ENCODE results near the gene TSC22D2. TPM values are rescaled to one million over a fixed set of nuclear protein-coding genes. Genes with fewer than 3 reads are reported as not detected.

The TSC22D2 gene
- total and polyA plus RNA-seq, 2 experiments from 2014 or later = 34.9 to 38.8 TPM

DNA sequence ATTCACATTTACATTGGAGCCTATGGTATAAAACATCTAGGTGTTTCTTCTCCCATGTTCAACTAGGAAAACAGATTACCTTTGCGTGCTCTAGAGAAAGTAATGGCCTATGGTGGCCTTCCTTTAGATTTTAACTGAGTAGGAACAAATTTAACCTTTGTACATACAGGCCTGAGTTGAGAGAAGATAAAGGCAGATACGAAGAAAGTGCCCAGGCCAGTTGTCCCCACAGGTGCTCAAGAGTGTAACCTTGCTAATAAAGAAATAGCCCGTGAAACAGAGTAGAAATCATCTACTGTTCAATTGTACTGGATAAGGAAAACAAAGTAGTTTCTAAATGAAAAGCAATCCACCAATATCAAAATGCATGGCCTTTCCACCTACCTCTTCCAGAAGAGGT is 6.8 kb upstream of the TSC22D2 start:
- WGBS (ENCODE audit: low lambda C conversion rate, missing lambda C conversion rate) = 60% methylated on average over 3 of the region's 3 CpGs
- H3K79me2 ChIP-seq = peaks cover 16% of the 10 kb centered on the region
- H3K9me3 ChIP-seq (ENCODE audit: low read depth) = no peaks in the 10 kb centered on the region
- H3K4me3 ChIP-seq = no peak overlapping the region
- peak overlapping the region; percentile 11 for H3K27ac ChIP-seq
- H3K4me1 ChIP-seq (ENCODE audit: insufficient read depth) = peaks cover 4% of the 10 kb centered on the region
- no peak overlapping the region for H2AFZ ChIP-seq
- H3K36me3 ChIP-seq (replicated peaks; ENCODE audit: insufficient read depth, low read depth) = no peaks in the 10 kb centered on the region
- DNase-seq (ENCODE audit: low spot score) = no peak
- no peaks in the 10 kb centered on the region for H3K27me3 ChIP-seq
- H3K9me2 ChIP-seq (replicated peaks; ENCODE audit: insufficient read depth) = no peaks in the 10 kb centered on the region
- TF ChIP-seq, protein P1, sequence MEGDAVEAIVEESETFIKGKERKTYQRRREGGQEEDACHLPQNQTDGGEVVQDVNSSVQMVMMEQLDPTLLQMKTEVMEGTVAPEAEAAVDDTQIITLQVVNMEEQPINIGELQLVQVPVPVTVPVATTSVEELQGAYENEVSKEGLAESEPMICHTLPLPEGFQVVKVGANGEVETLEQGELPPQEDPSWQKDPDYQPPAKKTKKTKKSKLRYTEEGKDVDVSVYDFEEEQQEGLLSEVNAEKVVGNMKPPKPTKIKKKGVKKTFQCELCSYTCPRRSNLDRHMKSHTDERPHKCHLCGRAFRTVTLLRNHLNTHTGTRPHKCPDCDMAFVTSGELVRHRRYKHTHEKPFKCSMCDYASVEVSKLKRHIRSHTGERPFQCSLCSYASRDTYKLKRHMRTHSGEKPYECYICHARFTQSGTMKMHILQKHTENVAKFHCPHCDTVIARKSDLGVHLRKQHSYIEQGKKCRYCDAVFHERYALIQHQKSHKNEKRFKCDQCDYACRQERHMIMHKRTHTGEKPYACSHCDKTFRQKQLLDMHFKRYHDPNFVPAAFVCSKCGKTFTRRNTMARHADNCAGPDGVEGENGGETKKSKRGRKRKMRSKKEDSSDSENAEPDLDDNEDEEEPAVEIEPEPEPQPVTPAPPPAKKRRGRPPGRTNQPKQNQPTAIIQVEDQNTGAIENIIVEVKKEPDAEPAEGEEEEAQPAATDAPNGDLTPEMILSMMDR (IDR thresholded peaks at IDR 0.05; ENCODE audit: poor library complexity) = no peak
- TF ChIP-seq EZH2phosphoT487 (IDR thresholded peaks at IDR 0.05; ENCODE audit: low read depth, severe bottlenecking, unreplicated experiment) (no peak), EZH2 (IDR thresholded peaks at IDR 0.05; ENCODE audit: borderline replicate concordance) (no peak)
- H3K4me2 ChIP-seq = peak overlapping the region; percentile 4
- H4K20me1 ChIP-seq (ENCODE audit: insufficient read depth, poor library complexity, severe bottlenecking) = no peaks in the 10 kb centered on the region

GRCh38 chr3:150402217-150402616 is 5.9 kb upstream of the TSC22D2 start:
- H3K4me3 ChIP-seq = no peak overlapping the region
- H2AFZ ChIP-seq = no peak overlapping the region
- H3K9me3 ChIP-seq (ENCODE audit: low read depth) = no peaks in the 10 kb centered on the region
- DNase-seq (ENCODE audit: low spot score) = no peak
- TF ChIP-seq, protein P1 (IDR thresholded peaks at IDR 0.05; ENCODE audit: poor library complexity) = no peak
- TF ChIP-seq EZH2 (IDR thresholded peaks at IDR 0.05; ENCODE audit: borderline replicate concordance) (no peak), EZH2phosphoT487 (IDR thresholded peaks at IDR 0.05; ENCODE audit: low read depth, severe bottlenecking, unreplicated experiment) (no peak)
- WGBS (ENCODE audit: low lambda C conversion rate, missing lambda C conversion rate) = 82% methylated on average over 1 of the region's 1 CpG
- H4K20me1 ChIP-seq (ENCODE audit: insufficient read depth, poor library complexity, severe bottlenecking) = no peaks in the 10 kb centered on the region
- H3K4me1 ChIP-seq (ENCODE audit: insufficient read depth) = peaks cover 8% of the 10 kb centered on the region
- H3K36me3 ChIP-seq (replicated peaks; ENCODE audit: insufficient read depth, low read depth) = no peaks in the 10 kb centered on the region
- H3K27me3 ChIP-seq = no peaks in the 10 kb centered on the region
- H3K27ac ChIP-seq = no peak overlapping the region
- no peak overlapping the region for H3K4me2 ChIP-seq
- no peaks in the 10 kb centered on the region for H3K9me2 ChIP-seq (replicated peaks; ENCODE audit: insufficient read depth)
- peaks cover 22% of the 10 kb centered on the region for H3K79me2 ChIP-seq

GRCh38 chr3:150404023-150404422 is 4.1 kb upstream of the TSC22D2 start:
- Histone ChIP-seq H3K36me3 (replicated peaks; ENCODE audit: insufficient read depth, low read depth) (no peaks in the 10 kb centered on the region), H3K4me1 (ENCODE audit: insufficient read depth) (peaks cover 8% of the 10 kb centered on the region), H3K4me2 (no peak overlapping the region)

More at GRCh38 chr3:150404023-150404422, 4.1 kb upstream of the TSC22D2 start:
- Histone ChIP-seq H3K9me3 (ENCODE audit: low read depth) (no peaks in the 10 kb centered on the region), H4K20me1 (ENCODE audit: insufficient read depth, poor library complexity, severe bottlenecking) (no peaks in the 10 kb centered on the region), H2AFZ (no peak overlapping the region), H3K9me2 (replicated peaks; ENCODE audit: insufficient read depth) (no peaks in the 10 kb centered on the region), H3K27me3 (no peaks in the 10 kb centered on the region), H3K27ac (no peak overlapping the region), H3K79me2 (peaks cover 22% of the 10 kb centered on the region), H3K4me3 (no peak overlapping the region)
- no peak for TF ChIP-seq EZH2phosphoT487 (IDR thresholded peaks at IDR 0.05; ENCODE audit: low read depth, severe bottlenecking, unreplicated experiment)
- no peak for TF ChIP-seq EZH2 (IDR thresholded peaks at IDR 0.05; ENCODE audit: borderline replicate concordance)
- TF ChIP-seq, protein P1 (IDR thresholded peaks at IDR 0.05; ENCODE audit: poor library complexity) = no peak
- no peak for DNase-seq (ENCODE audit: low spot score)
